ENCODE measurements around the gene KCNN3.

DNA sequence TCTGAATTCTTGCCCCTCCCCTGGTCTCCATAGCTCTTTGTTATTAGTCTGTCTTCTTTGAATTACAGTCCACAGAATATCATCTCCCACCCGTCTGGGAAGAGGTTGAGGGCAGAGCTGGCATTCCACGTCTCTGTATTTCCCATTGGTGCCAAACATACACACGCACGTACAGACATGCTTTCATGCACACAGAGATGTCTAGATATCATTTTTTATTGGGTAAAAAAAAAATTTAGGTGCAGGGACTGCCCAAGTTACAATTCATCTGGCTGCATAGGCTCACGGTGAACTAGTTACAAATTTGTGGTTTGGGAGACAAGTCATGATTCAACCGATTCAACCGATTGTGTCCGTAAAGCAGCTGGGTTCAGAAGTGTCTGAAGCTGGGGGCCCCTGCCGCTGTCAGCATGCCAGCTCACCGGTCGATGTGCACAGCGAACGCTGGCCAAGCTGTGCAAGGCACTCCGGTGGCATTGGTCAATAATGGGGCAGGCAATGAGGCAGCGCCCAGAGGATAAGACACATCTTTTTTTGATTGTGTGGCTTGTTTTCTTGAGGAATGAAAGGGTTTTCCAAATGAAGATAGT lies 73.7 kb downstream of the KCNN3 start:
- TF ChIP-seq, protein P1, sequence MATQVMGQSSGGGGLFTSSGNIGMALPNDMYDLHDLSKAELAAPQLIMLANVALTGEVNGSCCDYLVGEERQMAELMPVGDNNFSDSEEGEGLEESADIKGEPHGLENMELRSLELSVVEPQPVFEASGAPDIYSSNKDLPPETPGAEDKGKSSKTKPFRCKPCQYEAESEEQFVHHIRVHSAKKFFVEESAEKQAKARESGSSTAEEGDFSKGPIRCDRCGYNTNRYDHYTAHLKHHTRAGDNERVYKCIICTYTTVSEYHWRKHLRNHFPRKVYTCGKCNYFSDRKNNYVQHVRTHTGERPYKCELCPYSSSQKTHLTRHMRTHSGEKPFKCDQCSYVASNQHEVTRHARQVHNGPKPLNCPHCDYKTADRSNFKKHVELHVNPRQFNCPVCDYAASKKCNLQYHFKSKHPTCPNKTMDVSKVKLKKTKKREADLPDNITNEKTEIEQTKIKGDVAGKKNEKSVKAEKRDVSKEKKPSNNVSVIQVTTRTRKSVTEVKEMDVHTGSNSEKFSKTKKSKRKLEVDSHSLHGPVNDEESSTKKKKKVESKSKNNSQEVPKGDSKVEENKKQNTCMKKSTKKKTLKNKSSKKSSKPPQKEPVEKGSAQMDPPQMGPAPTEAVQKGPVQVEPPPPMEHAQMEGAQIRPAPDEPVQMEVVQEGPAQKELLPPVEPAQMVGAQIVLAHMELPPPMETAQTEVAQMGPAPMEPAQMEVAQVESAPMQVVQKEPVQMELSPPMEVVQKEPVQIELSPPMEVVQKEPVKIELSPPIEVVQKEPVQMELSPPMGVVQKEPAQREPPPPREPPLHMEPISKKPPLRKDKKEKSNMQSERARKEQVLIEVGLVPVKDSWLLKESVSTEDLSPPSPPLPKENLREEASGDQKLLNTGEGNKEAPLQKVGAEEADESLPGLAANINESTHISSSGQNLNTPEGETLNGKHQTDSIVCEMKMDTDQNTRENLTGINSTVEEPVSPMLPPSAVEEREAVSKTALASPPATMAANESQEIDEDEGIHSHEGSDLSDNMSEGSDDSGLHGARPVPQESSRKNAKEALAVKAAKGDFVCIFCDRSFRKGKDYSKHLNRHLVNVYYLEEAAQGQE (tag by site-specific recombination; IDR thresholded peaks at IDR 0.05), result no peak
- no peak for TF ChIP-seq ZNF426 (tag by site-specific recombination; IDR thresholded peaks at IDR 0.05)
- TF ChIP-seq, protein P2, sequence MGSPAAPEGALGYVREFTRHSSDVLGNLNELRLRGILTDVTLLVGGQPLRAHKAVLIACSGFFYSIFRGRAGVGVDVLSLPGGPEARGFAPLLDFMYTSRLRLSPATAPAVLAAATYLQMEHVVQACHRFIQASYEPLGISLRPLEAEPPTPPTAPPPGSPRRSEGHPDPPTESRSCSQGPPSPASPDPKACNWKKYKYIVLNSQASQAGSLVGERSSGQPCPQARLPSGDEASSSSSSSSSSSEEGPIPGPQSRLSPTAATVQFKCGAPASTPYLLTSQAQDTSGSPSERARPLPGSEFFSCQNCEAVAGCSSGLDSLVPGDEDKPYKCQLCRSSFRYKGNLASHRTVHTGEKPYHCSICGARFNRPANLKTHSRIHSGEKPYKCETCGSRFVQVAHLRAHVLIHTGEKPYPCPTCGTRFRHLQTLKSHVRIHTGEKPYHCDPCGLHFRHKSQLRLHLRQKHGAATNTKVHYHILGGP (tag by site-specific recombination; IDR thresholded peaks at IDR 0.05), result no peak
- TF ChIP-seq, protein P3, sequence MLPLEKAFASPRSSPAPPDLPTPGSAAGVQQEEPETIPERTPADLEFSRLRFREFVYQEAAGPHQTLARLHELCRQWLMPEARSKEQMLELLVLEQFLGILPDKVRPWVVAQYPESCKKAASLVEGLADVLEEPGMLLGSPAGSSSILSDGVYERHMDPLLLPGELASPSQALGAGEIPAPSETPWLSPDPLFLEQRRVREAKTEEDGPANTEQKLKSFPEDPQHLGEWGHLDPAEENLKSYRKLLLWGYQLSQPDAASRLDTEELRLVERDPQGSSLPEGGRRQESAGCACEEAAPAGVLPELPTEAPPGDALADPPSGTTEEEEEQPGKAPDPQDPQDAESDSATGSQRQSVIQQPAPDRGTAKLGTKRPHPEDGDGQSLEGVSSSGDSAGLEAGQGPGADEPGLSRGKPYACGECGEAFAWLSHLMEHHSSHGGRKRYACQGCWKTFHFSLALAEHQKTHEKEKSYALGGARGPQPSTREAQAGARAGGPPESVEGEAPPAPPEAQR (tag by site-specific recombination; IDR thresholded peaks at IDR 0.05), result no peak
- TF ChIP-seq, protein P4, sequence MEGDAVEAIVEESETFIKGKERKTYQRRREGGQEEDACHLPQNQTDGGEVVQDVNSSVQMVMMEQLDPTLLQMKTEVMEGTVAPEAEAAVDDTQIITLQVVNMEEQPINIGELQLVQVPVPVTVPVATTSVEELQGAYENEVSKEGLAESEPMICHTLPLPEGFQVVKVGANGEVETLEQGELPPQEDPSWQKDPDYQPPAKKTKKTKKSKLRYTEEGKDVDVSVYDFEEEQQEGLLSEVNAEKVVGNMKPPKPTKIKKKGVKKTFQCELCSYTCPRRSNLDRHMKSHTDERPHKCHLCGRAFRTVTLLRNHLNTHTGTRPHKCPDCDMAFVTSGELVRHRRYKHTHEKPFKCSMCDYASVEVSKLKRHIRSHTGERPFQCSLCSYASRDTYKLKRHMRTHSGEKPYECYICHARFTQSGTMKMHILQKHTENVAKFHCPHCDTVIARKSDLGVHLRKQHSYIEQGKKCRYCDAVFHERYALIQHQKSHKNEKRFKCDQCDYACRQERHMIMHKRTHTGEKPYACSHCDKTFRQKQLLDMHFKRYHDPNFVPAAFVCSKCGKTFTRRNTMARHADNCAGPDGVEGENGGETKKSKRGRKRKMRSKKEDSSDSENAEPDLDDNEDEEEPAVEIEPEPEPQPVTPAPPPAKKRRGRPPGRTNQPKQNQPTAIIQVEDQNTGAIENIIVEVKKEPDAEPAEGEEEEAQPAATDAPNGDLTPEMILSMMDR (tag by site-specific recombination; IDR thresholded peaks at IDR 0.05), result no peak
- no peak for TF ChIP-seq ZNF324 (tag by site-specific recombination; IDR thresholded peaks at IDR 0.05)
- TF ChIP-seq MEIS1 (CRISPR knock-in tag; IDR thresholded peaks at IDR 0.05; ENCODE audit: borderline replicate concordance), result no peak
- TF ChIP-seq ZSCAN30 (tag by site-specific recombination; IDR thresholded peaks at IDR 0.05), result no peak
- no peak for TF ChIP-seq ZBTB8A (tag by site-specific recombination; IDR thresholded peaks at IDR 0.05)
